ENCODE results near the gene MAGEA8.
"Not testable (repeated sequence)": the region's sequence is repeated elsewhere in the genome, so short reads cannot be mapped to it uniquely, and the experiment has no call there.

The MAGEA8 gene

DNA sequence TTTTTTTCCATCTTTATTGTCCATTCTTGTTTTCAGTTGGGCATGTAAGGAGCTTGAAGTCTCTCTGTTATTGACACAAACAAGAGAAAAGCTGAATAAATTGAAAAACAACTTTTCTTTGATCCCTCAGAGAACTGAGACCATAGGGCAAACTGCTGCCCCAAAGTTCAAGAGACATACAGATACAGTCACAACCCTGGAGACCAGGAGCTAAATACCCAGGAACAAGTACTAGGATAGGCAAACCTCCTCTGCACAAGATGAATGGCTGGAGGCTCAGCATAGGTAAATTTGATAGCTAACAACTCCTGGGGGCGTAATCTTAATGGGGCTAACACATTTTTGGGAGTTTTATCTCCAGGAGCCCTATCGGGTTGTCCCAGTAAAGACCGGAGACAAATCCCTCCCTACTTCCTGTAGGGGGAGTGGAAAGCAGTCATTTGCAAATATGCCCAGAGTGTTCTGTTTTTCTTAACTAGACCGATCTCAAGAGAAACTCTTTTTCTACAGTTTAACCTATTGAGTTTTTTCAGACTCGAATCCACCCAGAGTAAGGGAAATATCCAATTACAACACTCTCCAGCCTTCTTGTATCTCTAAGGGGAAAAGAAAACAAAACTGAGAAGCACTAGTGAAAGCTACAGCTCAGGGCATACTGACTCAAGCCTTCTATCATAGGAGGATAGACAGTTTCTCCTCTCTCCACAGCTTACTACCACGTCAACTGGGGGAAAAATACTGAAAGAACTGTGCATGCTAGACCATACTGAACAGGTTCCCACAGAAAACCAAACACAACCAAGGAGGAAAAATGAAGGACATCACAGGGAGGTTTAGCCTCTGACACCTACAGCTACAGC lies 23.1 kb downstream of the MAGEA8 start:
- no peak for DNase-seq (ENCODE audit: low spot score)

DNA sequence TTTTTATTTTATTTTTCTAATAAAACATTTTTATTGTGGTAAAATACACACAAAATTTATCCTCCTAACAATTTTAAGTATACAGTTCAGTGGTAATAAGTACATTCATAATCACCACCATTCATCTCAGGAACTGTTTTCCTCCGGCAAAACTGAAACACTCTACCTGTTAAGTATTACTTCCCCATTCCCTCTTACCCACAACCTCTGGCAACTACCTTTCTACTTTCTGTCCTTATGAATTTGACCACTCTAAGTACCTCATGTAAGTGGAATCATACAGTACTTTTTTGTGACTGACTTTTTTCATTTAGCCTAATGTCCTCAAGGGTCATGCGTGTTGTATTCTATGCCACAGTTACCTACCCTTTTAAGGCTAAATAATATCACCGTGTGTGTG lies 27.3 kb downstream of the MAGEA8 start:
- DNase-seq (ENCODE audit: low spot score), result no peak

DNA sequence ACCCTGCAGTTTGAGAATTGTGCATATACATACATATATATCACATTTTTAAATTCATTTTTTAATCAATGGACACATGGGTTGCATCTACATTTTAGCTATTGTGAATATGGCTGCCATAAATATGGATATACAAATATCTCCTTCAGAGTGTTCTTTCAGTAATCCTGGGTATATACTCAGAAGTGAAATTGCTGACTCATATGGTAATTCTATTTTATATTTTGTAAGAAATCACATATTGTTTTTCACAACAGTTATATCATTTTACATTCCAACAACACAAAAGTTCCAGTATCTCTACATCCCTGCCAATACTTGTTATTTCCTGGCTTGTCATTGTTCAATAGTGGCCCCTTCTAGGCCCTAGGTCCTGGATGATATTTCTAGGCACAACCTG lies 27.7 kb downstream of the MAGEA8 start:
- DNase-seq (ENCODE audit: low spot score), result no peak

DNA sequence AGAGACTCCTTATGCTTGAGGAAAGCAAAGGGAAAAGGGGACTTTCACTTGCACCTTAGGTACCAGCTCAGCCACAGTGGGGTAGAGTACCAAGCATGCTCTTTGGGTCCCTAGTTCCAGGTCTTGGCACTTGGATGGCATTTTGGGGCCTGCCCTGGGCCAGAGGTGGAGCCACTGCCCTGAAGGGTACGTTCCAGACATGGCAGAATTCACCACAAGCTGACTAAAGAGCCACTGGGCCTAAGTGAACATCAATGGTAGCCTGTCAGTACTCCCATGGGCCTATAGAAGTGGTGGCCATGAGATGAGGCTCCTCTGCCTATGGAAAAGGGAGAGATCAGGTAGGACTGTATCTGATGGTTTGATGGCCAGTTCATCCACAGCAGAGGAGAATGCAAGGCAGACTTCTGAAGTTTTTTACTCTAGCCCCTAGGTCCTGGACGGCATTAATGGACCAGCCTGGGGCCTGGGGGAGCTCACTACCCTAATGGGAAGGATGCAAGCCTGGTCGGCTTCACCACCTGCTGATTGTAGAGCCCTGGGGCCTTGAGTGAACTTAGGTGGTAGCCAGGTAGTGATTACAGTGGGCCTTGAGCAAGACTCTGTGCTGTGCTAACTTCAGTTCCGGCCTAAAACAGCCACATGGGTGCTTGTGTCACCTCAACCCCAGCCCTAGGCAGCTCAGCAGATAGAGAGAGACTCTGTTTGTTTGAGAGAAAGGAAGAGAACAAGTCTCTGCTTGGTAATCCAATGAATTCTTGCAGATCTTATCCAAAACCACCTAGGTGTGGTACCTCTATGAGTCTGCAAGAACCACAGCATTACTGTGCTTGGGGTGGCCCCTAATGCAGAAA lies 28.6 kb downstream of the MAGEA8 start:
- DNase-seq (ENCODE audit: low spot score), result no peak

DNA sequence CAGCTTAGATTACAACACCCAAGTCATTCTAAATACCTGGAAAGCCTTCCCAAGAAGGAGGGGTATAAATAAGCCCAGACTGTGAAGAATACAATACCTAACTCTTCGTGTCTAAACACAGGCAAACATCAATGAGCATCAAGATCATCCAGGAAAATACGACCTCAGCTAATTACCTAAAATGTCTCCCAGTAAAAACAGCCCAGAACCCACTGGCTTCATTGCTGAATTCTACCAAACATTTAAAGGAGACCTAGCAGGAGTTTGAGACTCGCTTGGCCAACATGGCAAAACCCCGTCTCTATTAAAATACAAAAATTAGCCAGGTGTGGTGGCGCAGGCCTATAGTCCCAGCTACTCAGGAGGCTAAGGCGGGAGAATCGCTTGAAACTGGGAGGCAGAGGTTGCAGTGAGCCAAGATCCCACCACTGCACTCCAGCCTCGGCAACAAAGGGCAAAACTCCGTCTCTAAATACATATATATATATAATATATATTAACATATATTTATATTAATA lies 29.3 kb downstream of the MAGEA8 start:
- DNase-seq (ENCODE audit: low spot score), result no peak

DNA sequence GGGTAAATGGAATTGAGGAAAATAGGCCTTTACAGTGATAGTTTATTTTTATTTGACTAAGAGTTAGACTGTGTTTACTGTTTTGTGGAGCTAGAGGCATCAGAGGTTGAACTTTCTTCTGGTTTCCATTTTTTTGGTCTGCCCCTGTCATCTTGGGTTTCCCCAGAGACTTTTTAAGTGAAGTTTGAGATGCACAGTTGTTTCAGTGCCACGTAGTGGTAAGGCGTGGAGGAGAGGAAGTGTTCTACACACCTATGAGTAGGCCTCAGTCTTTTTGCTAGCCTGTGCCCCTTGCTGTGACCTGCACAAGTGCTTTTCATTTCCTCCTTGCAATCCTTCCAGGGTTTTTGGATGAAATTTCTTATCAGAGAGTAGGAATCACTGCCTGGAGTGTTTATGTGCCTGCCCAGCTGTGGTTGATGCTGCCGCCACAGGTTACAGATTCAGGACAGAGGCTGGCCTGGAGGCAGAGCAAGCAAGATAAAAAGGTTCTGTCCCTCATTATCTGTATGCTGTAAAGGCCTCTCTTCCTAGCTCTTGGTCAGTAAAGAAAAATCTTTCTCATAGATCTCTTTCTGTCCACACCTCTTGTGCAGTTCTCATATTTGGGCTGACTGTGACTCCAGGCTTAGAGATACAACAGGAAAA lies 35.9 kb downstream of the MAGEA8 start:
- DNase-seq (ENCODE audit: low spot score), result no peak

DNA sequence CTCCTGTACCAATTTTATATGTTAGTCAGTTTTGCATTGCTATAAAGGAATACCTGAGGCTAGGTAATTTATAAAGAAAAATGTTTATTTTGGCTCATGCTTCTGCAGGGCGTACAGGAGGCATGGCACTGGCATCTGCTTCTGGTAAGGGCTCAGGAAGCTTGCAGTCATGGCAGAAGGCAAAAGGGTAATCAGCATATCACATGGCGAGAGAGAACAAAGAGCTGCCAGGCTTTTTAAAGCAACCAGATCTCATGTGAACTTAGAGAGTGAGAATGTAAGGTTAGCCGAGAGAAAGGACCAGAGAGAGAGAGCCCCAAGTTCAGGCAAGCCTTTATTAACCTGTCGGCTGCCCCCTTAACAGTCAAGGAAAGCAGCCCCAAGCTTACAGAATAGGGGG lies 42.9 kb downstream of the MAGEA8 start:
- DNase-seq (ENCODE audit: low spot score), result not testable (repeated sequence)

DNA sequence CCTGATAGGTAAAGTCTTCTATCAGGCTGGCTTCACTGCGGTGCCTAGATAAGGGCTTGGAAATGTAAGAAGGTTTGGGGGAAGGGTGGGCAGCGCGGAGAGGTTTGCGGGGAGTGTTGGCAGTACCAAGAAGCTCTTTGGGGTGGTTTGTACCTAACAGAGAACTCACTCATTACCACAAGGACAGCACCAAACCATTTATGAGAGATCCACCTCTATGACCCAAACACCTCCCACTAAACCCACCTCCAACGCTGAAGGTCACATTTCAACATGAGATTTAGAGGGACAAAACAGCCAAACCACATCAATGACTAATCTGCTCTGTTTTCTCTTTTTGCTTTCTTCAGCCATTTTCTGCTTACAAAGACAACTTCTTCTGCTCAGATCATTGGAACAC lies 43.5 kb downstream of the MAGEA8 start:
- not testable (repeated sequence) for DNase-seq (ENCODE audit: low spot score)

DNA sequence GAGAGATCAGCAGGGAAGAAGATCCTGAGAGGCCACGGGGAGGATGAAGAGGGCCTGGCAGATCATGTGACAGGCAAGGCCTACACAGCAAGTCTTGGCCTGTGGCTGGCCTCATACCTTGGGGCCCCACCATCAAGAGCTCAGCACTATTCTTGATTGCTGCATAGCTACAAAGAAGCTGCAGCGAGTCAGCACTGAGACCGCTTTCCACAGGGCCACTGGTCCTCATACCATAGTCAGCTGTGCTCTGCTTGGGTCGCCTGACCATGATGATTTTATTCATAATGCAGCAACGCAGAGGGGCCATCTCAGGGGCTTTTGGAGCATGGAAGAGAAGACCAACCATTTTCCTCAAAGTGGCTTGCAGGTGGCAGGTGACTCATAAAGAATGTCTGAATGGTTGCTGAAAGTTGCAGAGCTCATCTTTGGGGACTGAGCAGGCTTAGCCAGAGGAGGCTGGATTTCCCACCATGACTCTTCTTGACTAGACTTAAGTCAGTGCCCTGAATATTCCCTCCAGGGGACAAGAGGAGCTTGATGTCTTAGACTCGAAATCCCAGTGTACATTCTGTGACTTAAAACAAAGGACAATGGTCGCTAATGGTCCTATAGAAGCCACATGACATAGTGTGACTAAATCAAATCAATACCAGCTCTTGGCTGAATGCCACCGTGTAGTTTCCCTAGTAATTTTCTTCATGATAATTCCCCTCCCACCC lies 46.4 kb downstream of the MAGEA8 start:
- DNase-seq (ENCODE audit: low spot score), result not testable (repeated sequence)

DNA sequence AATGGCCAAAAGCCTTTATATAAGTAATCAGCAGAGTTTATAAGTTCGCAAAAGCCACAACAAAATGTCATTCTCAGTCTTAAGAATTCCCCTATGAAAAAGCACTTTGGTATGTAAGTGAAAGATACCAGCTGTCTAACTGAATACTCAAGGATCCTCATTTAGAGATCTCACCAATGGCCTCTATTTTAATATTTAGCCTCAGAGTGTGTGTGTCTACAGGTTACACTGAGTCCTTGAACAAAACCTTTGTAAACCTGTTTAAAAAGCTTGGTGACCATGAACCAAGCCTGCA lies 46.9 kb downstream of the MAGEA8 start:
- not testable (repeated sequence) for DNase-seq (ENCODE audit: low spot score)

DNA sequence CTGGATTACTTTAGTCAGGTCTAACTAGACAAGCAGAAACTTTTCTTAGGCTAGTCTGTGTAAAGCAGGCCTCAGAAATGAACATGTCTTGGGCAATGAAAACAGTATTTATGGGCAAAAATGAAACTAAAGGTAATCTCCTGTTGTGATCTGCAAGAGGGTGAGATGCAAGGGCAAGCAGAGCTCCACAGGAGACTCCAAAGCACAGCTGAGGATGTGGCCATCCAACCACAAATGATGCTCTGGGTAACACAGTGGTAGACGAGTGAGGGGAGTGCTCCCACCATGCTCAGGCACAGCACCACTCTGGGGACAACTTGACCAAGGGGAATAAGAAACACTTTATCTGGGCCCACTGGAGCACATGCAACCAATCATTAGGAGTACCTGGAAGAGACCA lies 47.7 kb downstream of the MAGEA8 start:
- not testable (repeated sequence) for DNase-seq (ENCODE audit: low spot score)

DNA sequence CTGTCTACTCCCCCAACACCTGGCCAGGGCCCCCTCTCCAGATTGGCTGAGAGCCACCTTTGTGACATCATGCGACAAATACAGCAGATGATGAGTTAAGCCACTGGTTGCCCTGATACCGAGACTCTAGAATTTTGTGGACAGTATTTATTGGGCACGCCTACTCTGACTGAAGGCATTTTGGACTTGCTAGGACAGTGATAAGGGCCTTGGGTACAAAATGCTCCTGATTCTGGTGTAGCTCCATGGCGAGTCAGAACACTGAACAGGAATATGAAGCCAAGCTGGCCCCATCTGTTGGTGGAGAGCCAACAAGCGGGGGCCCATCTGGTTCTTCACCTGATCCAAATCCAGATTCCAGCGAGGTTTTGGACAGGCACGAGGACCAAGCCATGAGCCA lies 48.4 kb downstream of the MAGEA8 start, which contains the start of gene HSFX4:
TSS of gene HSFX4 (plus strand) at position 174 of the 400 bp plus-strand sequence. CDS start at position 246, 72 bp downstream.
- DNase-seq (ENCODE audit: low spot score), result not testable (repeated sequence)

DNA sequence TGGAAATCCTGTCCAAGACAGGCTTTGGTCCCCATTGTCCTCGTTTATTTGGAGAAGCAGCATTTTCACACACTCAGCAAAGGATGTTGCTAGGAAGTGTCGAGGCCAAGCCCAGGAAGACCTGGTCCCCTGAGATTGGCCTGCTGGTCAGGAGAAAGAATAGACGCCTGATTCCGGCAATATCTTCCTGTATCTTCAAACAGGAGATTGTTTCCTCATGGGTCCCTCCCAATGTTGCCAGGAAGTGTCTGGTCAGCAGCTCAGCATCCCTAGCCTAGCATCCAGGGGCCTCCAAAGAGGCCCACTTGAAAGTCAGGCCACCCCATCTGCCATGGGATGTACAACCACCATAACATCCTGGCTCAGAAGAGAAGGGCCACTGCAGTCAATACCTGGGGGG lies 50.4 kb downstream of the MAGEA8 start:
- not testable (repeated sequence) for DNase-seq (ENCODE audit: low spot score)

DNA sequence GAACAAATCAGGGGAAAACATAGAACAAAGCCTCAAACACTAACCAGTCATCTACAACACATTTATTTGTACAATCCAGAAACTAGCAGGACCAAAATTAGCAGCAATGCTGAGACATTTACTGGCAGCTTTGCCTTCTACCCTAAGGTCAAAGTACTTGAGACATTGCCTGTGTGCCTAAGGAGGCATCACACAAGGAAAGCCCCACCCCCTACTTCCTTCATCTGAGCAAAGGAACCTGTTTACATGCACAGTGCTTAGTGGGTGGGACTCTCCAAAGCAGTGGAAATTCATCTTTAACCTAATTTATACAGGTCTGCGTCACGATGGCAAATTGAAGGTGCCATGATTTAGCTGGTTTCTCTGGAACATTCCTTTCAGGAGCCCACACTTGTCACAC lies 51.2 kb downstream of the MAGEA8 start:
- not testable (repeated sequence) for DNase-seq (ENCODE audit: low spot score)

DNA sequence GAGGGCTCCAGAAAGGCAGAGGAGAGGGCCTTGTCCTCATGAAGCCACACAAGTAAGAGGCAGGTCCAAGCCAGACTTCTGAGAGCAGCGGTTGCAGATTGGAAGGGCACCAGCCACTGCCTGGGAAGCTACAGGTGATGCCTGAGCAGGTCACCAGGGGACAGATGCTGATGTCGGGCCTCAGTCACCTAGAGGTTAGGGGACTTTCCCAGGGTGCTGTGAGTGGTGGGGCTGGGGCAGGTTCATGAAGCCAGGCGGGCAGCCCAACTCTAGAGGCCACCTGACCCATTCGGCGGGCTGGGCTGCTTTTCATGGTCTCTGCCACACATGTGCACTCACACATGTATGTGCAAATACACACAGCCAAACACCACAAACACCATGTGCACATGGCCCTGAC lies 52.0 kb downstream of the MAGEA8 start:
- not testable (repeated sequence) for DNase-seq (ENCODE audit: low spot score)

DNA sequence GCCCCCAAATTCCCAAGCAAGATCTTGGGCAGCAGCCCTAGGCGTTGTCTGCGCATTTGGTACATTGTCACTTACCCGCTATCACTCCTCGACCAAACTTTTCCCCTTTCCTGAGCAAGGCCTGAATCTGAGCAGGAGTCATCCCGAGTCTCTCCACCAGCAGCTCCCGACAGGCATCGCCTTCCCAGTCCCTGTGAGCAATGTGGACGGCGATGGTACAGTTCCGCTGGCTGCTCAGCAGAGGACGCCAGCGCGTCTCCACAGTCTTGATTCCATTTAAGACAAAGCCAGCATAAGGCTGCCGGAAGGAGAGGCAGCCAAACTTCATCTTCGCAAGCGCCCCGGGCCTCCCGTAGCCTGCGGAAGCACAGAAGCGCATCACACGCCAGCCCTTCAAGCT lies 52.6 kb downstream of the MAGEA8 start:
- not testable (repeated sequence) for DNase-seq (ENCODE audit: low spot score)
